22Rv1 (cell line): ENCODE data around the gene RIC3.

Experiments
- ZFX ChIP-seq: fragments of 450-650 bp; IDR thresholded peaks from 2 replicates; pipeline ENCODE4 v1.6.1; 2017; ENCODE audit warnings: antibody characterized with exemption, borderline replicate concordance
- TF ChIP-seq, protein P1 (sequence below): fragments of 450-650 bp; IDR thresholded peaks from 2 replicates; pipeline ENCODE4 v1.5.1; 2017; ENCODE audit warnings: mild to moderate bottlenecking

- TF ChIP-seq, protein P1, sequence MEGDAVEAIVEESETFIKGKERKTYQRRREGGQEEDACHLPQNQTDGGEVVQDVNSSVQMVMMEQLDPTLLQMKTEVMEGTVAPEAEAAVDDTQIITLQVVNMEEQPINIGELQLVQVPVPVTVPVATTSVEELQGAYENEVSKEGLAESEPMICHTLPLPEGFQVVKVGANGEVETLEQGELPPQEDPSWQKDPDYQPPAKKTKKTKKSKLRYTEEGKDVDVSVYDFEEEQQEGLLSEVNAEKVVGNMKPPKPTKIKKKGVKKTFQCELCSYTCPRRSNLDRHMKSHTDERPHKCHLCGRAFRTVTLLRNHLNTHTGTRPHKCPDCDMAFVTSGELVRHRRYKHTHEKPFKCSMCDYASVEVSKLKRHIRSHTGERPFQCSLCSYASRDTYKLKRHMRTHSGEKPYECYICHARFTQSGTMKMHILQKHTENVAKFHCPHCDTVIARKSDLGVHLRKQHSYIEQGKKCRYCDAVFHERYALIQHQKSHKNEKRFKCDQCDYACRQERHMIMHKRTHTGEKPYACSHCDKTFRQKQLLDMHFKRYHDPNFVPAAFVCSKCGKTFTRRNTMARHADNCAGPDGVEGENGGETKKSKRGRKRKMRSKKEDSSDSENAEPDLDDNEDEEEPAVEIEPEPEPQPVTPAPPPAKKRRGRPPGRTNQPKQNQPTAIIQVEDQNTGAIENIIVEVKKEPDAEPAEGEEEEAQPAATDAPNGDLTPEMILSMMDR: no peak
- TF ChIP-seq ZFX: no peak
These were observed 59.1 kb downstream of the RIC3 start for GRCh38 chr11:8109675-8110074.
